ENCODE results near the gene OSER1. TPM values are rescaled to one million over a fixed set of nuclear protein-coding genes. Genes with fewer than 3 reads are reported as not detected.

Gene OSER1
- total RNA-seq, 2 experiments from 2014 or later, result 172 TPM

GRCh38 chr20:44200371-44200770, 10.2 kb downstream of the OSER1 start:
- Mint-ChIP-seq H3K4me1 (ENCODE audit: low read depth) (peaks cover 32% of the 10 kb centered on the region), H3K9me3 (no peaks in the 10 kb centered on the region), H3K36me3 (ENCODE audit: low read depth) (peaks cover 96% of the 10 kb centered on the region), H3K4me3 (no peak overlapping the region), H3K27ac (no peak overlapping the region), H3K27me3 (no peaks in the 10 kb centered on the region)
- no peak for ATAC-seq (ENCODE audit: poor library complexity)
- POLR2A ChIA-PET, result no interaction called here
- H3K9me3 ChIP-seq (ENCODE audit: control insufficient read depth in 1 of 2, insufficient read depth in 1 of 2, low read length in 2 of 2), result no peaks in the 10 kb centered on the region
- H3K4me3 ChIP-seq (ENCODE audit: low read length), result no peak overlapping the region
- TF ChIP-seq CTCF (IDR thresholded peaks at IDR 0.05), result no peak
- CTCF ChIA-PET, result no interaction called here
- no peak for DNase-seq
- H3K4me1 ChIP-seq (ENCODE audit: insufficient read depth, low read length), result no peaks in the 10 kb centered on the region
- no peaks in the 10 kb centered on the region for H3K27me3 ChIP-seq (ENCODE audit: control insufficient read depth in 1 of 2, insufficient read depth in 2 of 2, low read length in 2 of 2)
- H3K27ac ChIP-seq (ENCODE audit: low read depth in 1 of 2, low read length in 2 of 2), result no peak overlapping the region
- H3K36me3 ChIP-seq (ENCODE audit: insufficient read depth, low read length), result peaks cover 81% of the 10 kb centered on the region
- intact Hi-C loops (cut with DNase I, micrococcal nuclease), result no loop called here

GRCh38 chr20:44199877-44200276, 10.7 kb downstream of the OSER1 start:
- H3K27ac Mint-ChIP-seq, result no peak overlapping the region
- H3K36me3 ChIP-seq (ENCODE audit: insufficient read depth, low read length), result peaks cover 76% of the 10 kb centered on the region

GRCh38 chr20:44198872-44199271, 11.7 kb downstream of the OSER1 start:
- no peak for TF ChIP-seq CTCF (IDR thresholded peaks at IDR 0.05)
- peaks cover 69% of the 10 kb centered on the region for H3K36me3 ChIP-seq (ENCODE audit: insufficient read depth, low read length)
- Mint-ChIP-seq H3K36me3 (ENCODE audit: low read depth) (peaks cover 81% of the 10 kb centered on the region), H3K27me3 (no peaks in the 10 kb centered on the region), H3K9me3 (no peaks in the 10 kb centered on the region), H3K4me3 (no peak overlapping the region), H3K4me1 (ENCODE audit: low read depth) (peaks cover 26% of the 10 kb centered on the region), H3K27ac (no peak overlapping the region)
- intact Hi-C loops (cut with DNase I, micrococcal nuclease), result no loop called here
- POLR2A ChIA-PET, result no interaction called here
- DNase-seq, result peak in 1 of 14 experiments; percentile 29
- no peak overlapping the region for H3K4me3 ChIP-seq (ENCODE audit: low read length)
- H3K9me3 ChIP-seq (ENCODE audit: control insufficient read depth in 1 of 2, insufficient read depth in 1 of 2, low read length in 2 of 2), result no peaks in the 10 kb centered on the region
- no peak for ATAC-seq (ENCODE audit: poor library complexity)
- no peaks in the 10 kb centered on the region for H3K27me3 ChIP-seq (ENCODE audit: control insufficient read depth in 1 of 2, insufficient read depth in 2 of 2, low read length in 2 of 2)
- CTCF ChIA-PET, result no interaction called here
- H3K4me1 ChIP-seq (ENCODE audit: insufficient read depth, low read length), result no peaks in the 10 kb centered on the region
- H3K27ac ChIP-seq (ENCODE audit: low read depth in 1 of 2, low read length in 2 of 2), result no peak overlapping the region

More at GRCh38 chr20:44199877-44200276, 10.7 kb downstream of the OSER1 start:
- no peak for ATAC-seq (ENCODE audit: poor library complexity)
- ChIA-PET CTCF (no interaction called here), POLR2A (no interaction called here)
- Histone ChIP-seq H3K4me3 (ENCODE audit: low read length) (no peak overlapping the region), H3K27me3 (ENCODE audit: control insufficient read depth in 1 of 2, insufficient read depth in 2 of 2, low read length in 2 of 2) (no peaks in the 10 kb centered on the region), H3K9me3 (ENCODE audit: control insufficient read depth in 1 of 2, insufficient read depth in 1 of 2, low read length in 2 of 2) (no peaks in the 10 kb centered on the region), H3K27ac (ENCODE audit: low read depth in 1 of 2, low read length in 2 of 2) (no peak overlapping the region), H3K4me1 (ENCODE audit: insufficient read depth, low read length) (no peaks in the 10 kb centered on the region)
- peaks cover 32% of the 10 kb centered on the region for H3K4me1 Mint-ChIP-seq (ENCODE audit: low read depth)
- no peak for TF ChIP-seq CTCF (IDR thresholded peaks at IDR 0.05)
- peaks cover 91% of the 10 kb centered on the region for H3K36me3 Mint-ChIP-seq (ENCODE audit: low read depth)
- H3K9me3 Mint-ChIP-seq, result no peaks in the 10 kb centered on the region
- no peak for DNase-seq
- H3K4me3 Mint-ChIP-seq, result no peak overlapping the region
- intact Hi-C loops (cut with DNase I, micrococcal nuclease), result no loop called here
- no peaks in the 10 kb centered on the region for H3K27me3 Mint-ChIP-seq
